ENCODE results near the gene MT1G.

DNA sequence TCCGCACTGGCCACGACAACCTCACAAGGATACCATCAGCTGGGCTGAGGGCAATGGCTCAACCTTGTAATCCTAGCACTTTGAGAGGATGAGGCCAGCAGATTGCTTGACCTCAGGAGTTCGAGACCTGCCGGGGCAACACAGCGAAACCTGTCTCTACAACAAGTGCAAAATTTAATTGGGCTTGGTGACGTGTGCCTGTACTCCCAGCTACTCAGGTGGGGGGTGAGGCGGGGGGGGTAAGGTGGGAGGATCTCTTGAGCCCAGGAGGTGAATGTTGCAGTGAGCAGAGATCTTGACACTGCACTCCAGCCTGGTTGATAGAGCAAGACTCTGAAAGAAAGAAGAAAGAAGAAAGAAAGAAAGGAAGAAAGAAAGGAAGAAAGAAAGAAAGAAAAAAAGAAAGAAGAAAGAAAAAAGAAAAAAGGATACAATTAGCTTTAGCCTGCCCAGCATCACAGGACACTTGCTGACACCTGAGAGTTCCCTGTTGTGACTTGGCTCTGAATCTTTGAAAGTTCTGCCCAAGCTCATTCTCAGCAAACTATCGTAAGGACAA, 47.4 kb downstream of the MT1G start:
- TF ChIP-seq, protein P1, sequence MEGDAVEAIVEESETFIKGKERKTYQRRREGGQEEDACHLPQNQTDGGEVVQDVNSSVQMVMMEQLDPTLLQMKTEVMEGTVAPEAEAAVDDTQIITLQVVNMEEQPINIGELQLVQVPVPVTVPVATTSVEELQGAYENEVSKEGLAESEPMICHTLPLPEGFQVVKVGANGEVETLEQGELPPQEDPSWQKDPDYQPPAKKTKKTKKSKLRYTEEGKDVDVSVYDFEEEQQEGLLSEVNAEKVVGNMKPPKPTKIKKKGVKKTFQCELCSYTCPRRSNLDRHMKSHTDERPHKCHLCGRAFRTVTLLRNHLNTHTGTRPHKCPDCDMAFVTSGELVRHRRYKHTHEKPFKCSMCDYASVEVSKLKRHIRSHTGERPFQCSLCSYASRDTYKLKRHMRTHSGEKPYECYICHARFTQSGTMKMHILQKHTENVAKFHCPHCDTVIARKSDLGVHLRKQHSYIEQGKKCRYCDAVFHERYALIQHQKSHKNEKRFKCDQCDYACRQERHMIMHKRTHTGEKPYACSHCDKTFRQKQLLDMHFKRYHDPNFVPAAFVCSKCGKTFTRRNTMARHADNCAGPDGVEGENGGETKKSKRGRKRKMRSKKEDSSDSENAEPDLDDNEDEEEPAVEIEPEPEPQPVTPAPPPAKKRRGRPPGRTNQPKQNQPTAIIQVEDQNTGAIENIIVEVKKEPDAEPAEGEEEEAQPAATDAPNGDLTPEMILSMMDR (conservative IDR thresholded peaks at IDR 0.05; ENCODE audit: low read length) = no peak
- TF ChIP-seq EZH2phosphoT487 (IDR thresholded peaks at IDR 0.05; ENCODE audit: borderline replicate concordance, low read depth, low read length) = no peak
